GM21526 (cell line): ENCODE results near the gene CSGALNACT2.

Source experiments
- ATAC-seq: cut with Tn5 transposase; IDR thresholded peaks from one replicate; pipeline ENCODE4 v1.9.1; 2021; ENCODE audit warnings: moderate library complexity; ENCODE audit not compliant: unreplicated experiment, low FRiP score

CSGALNACT2 gene

DNA sequence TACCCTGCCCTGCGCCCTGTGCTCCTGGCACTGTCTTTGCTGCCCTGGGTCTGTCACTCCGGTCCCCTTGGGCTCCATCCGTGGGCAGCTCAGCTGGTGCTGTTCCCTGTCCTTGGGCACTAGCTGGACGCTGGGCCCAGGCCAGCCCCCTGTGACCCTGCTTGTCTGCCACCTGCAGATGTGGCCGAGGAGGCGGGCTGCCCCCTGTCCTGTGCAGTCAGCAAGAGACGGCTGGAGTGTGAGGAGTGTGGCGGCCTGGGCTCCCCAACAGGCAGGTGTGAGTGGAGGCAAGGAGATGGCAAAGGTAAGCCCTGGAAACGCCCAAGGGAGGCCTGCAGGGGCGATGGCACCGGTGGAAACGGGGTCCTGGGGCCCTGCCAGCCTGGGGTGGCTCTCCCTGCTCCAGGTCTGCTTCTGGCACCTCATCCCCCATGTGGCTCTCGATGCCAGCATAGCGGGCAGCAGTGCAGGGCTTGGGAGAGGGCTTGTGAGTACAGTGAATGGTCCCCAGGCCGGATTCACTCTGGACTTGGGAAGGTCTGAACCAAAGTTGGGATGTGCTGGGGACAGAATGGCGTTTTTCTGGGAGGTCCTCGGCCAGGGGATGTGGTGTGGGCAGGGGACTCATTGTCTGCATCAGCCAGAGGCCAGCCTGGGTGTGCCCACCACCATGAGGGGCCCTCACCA is 26.2 kb upstream of the CSGALNACT2 start:
- ATAC-seq, result no peak

DNA sequence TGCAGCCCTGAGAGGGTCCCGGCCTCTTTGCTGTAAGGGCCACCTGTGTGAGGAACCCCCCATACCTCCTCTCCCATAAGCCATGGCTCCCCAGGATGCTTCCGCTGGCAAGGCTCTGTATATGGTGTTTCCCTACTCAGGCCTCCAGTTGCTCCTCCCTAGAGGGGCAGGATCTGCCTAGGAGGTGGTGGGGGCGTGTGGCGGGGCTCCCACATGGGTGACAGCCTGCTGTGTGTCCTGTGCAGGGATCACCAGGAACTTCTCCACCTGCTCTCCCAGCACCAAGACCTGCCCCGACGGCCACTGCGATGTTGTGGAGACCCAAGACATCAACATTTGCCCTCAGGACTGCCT is 25.7 kb upstream of the CSGALNACT2 start:
- ATAC-seq, result no peak

DNA sequence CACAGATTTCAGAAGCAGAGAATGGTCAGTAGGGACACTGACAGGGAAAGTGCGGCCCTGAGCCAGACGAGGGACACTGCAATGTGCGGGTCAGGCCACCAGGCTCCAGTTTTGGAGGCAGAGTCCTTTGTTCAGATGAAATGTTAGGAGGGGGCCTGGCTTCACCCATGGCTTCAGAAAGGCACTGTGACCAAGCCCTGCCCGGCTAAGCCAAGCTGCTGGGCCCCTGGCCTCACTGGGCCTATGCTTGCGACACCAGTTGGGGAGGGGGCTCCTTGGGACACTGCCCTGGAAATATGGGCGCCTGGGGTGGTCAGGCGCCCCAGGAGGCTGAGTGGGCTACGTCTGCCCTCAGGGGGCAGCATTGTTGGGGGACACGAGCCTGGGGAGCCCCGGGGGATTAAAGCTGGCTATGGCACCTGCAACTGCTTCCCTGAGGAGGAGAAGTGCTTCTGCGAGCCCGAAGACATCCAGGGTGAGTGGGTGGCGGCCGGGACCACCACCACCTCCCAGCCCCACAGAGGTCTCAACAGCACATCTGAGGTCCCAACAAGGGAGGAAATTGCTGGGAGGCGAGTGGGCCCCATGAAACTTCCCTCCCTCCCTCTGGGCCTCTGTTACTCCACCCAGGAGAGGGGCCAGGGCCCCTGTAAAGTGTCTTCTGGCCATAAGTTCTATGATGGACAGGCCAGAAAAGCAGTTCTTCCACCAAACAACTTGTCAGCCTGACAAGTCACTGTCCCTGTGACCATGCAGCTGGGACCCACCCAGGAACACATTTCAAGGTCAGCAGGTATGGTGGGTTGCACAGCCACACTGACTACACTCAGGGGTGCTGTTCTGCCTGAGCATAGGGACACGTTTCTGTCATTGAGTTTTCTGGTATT is 24.8 kb upstream of the CSGALNACT2 start:
- ATAC-seq, result no peak

DNA sequence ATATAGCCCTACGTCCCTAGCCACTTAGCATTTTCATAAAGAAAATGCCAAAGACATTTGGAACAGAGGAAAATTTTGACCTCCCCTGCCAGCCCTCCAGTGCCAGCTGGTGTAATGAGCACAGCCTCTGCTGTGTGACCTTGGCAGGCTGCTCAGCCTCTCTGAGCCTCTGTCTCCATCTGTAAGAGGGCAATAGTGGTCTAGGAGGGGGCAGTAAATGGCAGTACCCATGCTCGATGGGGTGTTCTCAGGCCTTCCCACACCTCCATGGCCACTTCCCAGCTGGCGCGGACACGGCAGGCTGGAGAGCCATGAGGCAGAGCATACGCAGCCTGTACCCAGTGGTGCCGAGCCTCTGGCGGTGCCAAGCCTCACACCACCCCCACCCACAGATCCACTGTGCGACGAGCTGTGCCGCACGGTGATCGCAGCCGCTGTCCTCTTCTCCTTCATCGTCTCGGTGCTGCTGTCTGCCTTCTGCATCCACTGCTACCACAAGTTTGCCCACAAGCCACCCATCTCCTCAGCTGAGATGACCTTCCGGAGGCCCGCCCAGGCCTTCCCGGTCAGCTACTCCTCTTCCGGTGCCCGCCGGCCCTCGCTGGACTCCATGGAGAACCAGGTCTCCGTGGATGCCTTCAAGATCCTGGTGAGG is 24.0 kb upstream of the CSGALNACT2 start:
- no peak for ATAC-seq

DNA sequence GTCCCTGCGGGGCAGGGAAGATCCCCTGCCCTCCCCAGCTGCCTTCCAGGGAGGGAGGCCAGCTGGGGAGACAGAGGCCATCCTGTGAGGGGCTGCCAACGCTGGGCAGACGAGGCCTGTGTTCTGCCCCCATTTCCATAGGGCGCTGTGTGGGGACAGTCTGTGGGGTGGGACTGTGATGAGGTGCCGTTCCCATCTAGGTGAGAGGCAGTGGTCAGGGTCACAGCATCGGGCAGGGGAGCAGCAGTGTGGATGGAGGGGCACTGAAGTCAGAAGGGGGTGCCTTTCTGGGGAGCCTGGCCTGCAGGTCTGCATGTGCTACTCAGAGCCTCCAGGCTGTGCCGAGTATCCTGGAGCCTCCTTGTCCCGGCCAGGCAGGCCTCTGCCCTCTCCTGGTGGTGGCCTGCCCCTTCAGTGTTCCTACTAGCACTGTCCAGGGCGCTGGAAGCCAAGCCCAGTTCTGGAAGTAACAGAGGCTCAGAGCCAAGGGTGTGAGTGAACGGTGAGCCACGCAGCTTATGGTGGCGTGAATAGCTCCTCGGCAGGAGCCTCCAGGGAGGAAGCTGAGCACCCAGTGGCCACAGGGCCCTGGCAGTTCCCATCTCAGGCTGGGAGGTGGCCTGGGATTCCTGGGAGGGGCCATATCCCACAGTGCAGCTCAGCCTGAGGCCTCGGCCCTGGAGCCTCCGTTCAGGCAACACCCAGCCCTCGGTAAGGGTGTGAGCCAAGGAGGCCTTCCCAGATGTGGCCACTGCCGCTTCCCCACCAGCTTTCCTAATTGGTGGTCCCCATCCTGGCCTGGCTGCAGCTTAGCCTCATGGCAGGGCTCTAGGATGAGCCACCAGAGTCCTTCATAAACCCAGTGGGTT is 23.3 kb upstream of the CSGALNACT2 start:
- ATAC-seq, result no peak

DNA sequence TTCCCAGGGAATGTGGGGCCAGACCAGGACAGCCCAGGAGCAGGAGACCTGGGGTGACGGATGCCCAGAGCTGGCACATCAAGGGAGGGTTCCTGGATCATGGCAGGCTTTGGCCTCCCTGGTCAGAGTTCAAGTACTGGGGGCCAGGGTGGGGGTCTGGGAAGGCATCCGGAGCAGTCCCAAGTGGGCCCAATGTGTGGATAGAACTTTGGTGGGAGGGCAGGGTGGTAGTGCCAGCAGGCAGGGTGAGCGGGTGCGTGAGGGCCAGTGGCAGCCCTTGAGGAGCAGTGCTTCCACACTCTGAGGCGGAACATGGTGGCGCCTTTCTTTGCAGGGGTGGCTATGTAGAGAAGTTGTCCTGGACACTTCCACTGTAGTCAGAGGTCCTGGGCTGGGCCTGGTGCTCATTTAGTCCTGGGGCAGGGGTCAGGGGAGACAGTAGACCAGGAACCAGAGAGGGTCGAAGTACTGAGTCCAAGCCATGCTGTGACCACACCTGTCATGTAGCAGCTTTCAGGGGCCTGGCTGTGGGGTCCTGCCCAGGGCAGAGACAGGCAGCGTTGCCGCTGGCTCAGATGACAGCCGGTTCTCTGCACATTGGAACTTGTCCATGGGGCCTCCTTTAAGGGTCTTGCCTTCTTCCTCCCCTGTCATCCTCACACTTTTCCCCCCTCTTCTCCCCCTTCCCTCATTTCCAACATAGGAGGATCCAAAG is 22.2 kb upstream of the CSGALNACT2 start:
- no peak for ATAC-seq

DNA sequence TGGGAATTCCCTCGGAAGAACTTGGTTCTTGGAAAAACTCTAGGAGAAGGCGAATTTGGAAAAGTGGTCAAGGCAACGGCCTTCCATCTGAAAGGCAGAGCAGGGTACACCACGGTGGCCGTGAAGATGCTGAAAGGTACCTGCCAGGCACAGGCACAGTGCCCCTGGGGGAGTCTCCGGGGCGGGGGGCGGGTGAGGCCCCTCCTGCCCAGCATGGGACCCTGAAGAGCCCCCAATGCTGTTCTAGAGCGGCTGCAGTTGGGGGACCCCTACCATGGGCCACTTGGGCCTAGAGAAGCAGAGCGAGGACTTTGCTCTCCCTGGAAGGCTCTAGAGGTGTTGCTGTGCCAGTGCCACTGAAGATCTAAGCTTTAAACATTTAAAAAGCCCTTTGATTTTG is 21.6 kb upstream of the CSGALNACT2 start:
- ATAC-seq, result no peak

DNA sequence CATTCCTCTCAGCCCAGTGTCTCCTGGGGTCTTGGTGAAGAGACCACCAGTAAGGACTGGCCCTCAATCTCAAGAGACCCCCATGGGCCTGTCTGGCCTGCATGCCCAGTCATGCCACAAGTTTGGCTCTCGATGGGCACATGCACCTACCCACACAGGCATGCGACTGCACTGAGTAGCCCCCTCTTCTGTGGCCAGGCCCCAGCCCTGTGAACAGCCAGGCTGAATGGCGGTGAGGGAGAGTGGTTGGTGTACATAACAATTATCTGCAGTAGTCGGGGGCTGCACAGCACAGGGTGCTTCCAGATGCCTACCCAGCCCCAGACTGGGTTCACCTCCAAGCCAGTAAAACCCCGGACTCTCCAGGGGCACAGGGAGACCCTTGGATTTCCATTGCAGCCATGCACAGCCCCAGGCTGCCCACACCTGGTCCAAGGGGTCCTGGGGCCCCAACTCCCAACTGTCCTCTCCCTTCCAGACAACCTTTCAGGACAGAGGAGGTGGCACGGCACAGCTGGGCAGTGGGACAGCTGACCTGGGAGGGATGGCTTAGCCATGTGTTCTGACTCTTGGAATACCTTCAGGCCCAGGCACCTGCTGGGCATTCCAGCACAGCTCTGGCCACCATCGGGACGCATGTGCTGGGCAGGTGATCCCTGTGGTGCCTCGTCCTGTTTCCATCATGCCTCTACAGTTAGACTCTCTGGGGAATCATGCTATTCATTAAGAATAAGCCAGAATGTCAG is 21.0 kb upstream of the CSGALNACT2 start:
- no peak for ATAC-seq

DNA sequence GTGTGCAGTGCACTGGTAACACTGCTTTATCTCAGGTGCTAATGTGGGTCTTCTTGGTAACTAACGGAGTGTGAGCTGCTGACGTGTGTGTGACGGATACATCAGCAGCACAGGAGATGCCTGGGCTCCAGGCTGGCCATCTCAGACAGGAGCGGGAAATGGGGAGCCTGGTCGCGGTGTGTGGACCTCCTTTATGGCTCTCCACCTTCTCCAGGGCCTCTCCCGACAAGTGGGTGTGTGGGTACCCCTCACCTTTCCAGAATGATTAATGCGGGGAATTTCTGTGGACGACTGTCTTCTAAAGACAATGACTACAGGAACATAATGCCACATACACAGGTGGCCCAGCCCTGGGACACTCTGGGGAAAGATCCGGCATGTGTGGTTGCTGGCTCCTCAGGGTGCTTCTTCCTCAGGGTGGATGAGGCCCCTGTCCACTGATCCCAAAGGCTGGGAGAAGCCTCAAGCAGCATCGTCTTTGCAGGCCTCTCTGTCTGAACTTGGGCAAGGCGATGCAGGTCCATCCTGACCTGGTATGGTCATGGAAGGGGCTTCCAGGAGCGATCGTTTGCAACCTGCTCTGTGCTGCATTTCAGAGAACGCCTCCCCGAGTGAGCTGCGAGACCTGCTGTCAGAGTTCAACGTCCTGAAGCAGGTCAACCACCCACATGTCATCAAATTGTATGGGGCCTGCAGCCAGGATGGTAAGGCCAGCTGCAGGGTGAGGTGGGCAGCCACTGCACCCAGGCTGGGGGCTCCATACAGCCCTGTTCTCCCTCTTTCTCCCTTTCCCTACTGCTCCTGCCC is 20.3 kb upstream of the CSGALNACT2 start:
- no peak for ATAC-seq

DNA sequence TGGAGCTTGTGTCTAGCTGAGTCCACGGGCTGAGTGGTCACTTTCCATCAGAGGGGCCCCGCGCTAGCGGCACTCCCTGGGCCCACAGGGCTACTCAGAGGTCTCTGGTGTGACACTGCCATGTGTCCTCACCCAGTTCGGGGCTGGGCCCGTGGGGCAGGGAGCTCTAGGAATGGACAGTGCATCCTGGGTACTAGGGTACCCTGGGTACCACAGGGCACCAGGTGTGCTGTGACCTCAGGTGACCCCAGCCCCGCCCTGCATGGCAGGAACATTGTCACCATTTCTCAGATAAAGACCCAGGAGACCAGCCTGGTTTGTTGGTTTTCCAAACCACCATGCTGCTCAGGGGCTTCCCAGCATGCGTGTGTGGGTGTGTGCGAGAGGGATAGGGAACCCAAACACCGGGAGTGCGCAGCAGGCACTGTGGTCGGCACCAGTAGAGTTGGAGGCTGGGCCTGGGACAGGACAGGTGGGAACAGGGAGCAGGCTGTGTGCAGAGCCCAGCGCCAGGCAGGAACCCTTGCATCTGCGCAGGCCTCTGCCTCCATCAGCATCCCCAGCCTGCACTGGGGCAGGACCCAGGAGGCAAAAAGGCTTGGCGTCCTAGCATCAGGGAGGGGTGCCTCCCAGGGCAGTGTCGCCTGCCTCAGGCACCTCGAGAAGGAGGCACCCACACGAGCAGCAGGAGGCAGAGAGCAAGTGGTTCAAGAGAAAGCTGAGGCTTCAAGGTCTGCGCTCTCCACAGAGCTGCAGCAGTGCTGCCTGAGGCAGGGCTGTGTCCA is 19.4 kb upstream of the CSGALNACT2 start:
- no peak for ATAC-seq

DNA sequence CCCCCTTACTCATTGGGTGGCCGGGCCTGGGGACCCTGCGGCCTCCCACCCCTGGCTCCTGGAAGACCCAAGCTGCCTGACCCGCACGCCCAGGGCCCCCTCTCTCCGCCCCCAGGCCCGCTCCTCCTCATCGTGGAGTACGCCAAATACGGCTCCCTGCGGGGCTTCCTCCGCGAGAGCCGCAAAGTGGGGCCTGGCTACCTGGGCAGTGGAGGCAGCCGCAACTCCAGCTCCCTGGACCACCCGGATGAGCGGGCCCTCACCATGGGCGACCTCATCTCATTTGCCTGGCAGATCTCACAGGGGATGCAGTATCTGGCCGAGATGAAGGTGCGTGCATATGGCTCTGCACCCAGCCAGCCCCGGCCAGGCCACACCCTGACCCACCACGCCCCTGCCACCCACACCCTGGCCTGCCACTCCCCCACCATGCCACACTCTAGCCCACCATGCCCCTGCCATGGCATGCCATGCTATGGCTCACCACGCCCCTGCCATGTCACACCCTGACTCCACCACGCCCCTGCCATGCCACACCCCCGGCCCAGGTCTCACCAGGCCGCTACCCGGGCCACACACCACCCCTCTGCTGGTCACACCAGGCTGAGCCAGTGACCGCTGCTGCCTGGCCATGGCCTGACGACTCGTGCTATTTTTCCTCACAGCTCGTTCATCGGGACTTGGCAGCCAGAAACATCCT is 18.7 kb upstream of the CSGALNACT2 start:
- ATAC-seq, result no peak

DNA sequence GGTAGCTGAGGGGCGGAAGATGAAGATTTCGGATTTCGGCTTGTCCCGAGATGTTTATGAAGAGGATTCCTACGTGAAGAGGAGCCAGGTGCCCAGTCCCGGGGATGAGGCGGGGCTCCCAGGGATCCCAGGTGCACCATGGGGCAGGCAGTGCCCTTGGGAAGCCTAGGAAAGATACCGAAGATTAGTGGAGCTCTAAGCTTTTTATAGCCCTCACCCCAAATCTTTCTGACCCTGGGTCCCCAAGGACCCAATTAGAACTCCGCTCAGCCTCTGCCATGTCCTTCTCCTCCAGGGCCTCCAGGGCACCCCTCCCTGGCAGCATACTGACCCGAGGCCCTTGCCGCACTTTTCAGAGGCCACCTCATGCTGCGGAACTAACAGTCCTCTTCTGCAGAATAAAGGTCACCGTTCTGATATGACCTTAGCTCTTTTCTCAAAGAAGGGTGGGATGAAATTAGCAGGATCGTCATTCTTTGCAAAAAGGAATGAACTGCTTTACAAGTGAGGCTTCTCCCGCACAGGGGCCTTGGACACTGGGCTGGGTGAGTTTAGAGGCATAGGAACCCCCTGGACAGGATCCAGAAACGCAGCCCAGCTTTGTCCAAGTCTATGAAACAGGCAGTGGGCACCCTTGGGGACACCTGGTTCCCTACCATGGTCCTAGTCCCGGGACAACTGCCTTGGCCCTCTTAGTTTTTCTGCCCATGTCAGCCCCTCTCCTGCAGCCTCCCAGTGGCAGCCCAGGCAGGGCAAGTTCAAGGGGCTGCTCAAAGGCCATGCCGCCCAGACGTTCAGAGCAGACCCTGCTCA is 17.9 kb upstream of the CSGALNACT2 start:
- ATAC-seq, result no peak

DNA sequence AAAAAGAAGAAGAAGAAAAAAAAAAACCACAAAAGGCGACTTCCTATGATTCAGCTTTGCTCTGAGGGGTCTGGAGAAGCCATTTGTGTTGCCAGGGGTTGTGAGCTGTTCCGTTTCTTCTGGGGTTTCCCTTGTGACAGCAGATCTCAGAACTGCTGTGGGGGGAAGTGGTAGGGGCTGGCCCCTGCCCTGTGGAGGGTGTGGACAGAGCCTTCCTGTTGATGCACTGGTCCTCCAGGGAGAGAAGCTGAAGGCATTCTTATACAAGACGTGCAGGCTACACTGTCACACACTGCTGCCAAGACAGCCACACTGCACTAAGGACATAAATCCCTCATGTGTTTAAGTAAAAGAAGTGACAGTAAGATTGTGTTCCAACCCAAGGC is 17.3 kb upstream of the CSGALNACT2 start:
- peak; percentile 87 for ATAC-seq

DNA sequence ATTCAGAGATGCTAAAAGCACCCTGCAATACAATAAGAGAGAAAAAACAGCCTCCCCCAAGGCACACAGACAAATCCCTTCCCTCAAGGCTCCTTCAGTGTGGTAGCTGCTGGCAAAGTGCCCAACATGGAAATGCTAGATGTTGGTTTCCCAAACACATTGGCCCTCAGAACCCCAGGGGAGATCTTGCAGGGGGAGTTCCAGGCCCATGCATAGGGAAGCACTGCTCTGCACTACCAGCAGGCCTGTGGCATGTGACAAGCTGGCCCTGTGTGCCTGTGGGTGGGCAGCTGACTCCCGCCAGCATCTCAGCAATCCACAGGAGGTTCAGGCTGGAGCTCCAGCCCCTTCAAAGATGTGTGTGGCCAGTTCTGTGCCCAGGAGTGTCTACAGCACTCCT is 16.8 kb upstream of the CSGALNACT2 start:
- ATAC-seq, result no peak

DNA sequence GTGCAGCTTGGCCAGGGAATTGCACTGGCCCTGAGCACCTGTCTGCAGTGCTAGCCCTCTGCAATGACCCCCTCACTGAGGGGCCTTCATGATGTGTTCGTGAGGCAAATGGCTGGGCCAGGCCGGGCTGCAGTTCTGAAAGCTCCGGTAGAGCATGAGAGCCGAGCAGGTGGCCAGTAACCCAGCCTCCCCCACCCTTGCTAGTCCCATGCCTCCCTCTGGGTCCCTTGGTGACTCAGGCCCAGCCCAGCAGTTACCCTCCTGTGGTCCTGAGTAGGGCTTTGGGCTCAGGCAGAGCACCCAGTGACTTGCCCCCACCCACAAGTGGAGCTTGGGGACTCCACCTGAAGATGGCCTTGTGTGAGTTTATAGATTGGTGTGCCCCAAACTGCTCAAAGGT is 16.1 kb upstream of the CSGALNACT2 start:
- ATAC-seq, result no peak

DNA sequence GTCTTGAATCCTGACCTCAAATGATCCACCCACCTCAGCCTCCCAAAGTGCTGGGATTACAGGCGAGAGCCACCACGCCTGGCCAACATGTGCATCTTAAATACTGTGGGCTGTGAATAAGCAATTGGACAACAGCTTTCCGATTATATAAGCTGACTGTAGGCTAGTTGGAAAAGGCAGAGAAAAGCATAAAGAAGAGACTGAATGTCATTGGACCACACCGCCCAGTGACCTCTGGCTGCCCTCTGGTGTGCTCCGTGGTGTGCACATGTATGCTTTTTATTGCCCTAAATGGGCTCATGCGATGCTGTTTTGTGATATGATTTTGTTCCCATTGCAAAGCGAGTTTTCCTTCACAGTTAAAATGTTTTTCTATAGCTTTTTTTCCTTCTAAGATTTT is 15.4 kb upstream of the CSGALNACT2 start:
- ATAC-seq, result no peak
